ENCODE data around the gene RICTOR. TPM values are rescaled to one million over a fixed set of nuclear protein-coding genes. Genes with fewer than 3 reads are reported as not detected.
A peak's percentile ranks its signal among the peaks of the same experiment; 100 is the strongest.

The RICTOR gene
- polyA plus RNA-seq, 2 of the 4 experiments (the other 2 are of a cell fraction) = 6.5 to 28.5 TPM

GRCh38 chr5:39064450-39064849 lies 9.7 kb downstream of the RICTOR start:
- ChIA-PET CTCF (interaction anchor here (1.8 kb wide), 1 partner anchor 16 kb away, joined by 5 read pairs; no protein-coding TSS in a partner anchor), POLR2A (no interaction called here)
- Histone ChIP-seq H3K4me2 (no peak overlapping the region), H3K27ac (no peak overlapping the region), H3K4me3 (no peak overlapping the region), H3K9me3 (no peaks in the 10 kb centered on the region), H3K4me1 (peaks cover 28% of the 10 kb centered on the region)
- DNase-seq (ENCODE audit: low read depth in 1 of 2, low spot score in 1 of 2) (no peak), FAIRE-seq (no peak), ATAC-seq (no peak)
- no peak for TF ChIP-seq CHD4 (IDR thresholded peaks at IDR 0.05; ENCODE audit: borderline replicate concordance)
- TF ChIP-seq MAX (IDR thresholded peaks at IDR 0.05) = no peak
- no peak for TF ChIP-seq TP53 (CRISPR knock-in tag; IDR thresholded peaks at IDR 0.05)
- no peak for TF ChIP-seq HMGXB4 (CRISPR knock-in tag; IDR thresholded peaks at IDR 0.05; ENCODE audit: borderline replicate concordance)
- no peak for TF ChIP-seq KDM1A (IDR thresholded peaks at IDR 0.05; ENCODE audit: low read depth)
- no peak for TF ChIP-seq NPAS2 (CRISPR knock-in tag; IDR thresholded peaks at IDR 0.05; ENCODE audit: borderline replicate concordance)
- no peak for TF ChIP-seq POLR2A (IDR thresholded peaks at IDR 0.05; ENCODE audit: low read length)
- TF ChIP-seq RFX5 (IDR thresholded peaks at IDR 0.05) = no peak
- no peak for TF ChIP-seq POLR2AphosphoS2 (conservative IDR thresholded peaks at IDR 0.05; ENCODE audit: low read length)
- TF ChIP-seq SMC3 (IDR thresholded peaks at IDR 0.05) = no peak
- TF ChIP-seq RCOR1 (IDR thresholded peaks at IDR 0.05; ENCODE audit: low read depth, low read length) = no peak
- TF ChIP-seq CHD2 (IDR thresholded peaks at IDR 0.05; ENCODE audit: low read length, partially characterized antibody) = no peak
- no peak for TF ChIP-seq TFCP2L1 (CRISPR knock-in tag; IDR thresholded peaks at IDR 0.05)
- no peak for TF ChIP-seq JUN (IDR thresholded peaks at IDR 0.05)
- TF ChIP-seq HDAC2 (IDR thresholded peaks at IDR 0.05) = no peak
- TF ChIP-seq KDM5A (IDR thresholded peaks at IDR 0.05) = no peak
- TF ChIP-seq BCL3 (IDR thresholded peaks at IDR 0.05) = no peak
- no peak for TF ChIP-seq HOXB5 (CRISPR knock-in tag; IDR thresholded peaks at IDR 0.05)
- TF ChIP-seq REST (IDR thresholded peaks at IDR 0.05) = no peak
- WGBS (ENCODE audit: missing lambda C conversion rate) = 92% methylated on average over 3 of the region's 3 CpGs

- ATAC-seq = peak; percentile 65 to 67; a peak in 4 of 6 replicates
- Histone ChIP-seq H3K9me3 (no peaks in the 10 kb centered on the region), H3K4me2 (peak overlapping the region; percentile 35; the same call in 2 of the 3 replicates), H3K4me1 (peaks cover 39% of the 10 kb centered on the region), H3K27ac (no peak overlapping the region), H3K4me3 (no peak overlapping the region)
- no peak for DNase-seq (ENCODE audit: low read depth in 1 of 2, low spot score in 1 of 2)
- POLR2A ChIA-PET = no interaction called here
- CTCF ChIA-PET = no interaction called here
- 41% methylated on average over 2 of the region's 2 CpGs for WGBS (ENCODE audit: missing lambda C conversion rate)
- no peak for FAIRE-seq
- TF ChIP-seq RNF2 (IDR thresholded peaks at IDR 0.05; ENCODE audit: borderline replicate concordance, low read depth) = no peak
- TF ChIP-seq RAD21 (conservative IDR thresholded peaks at IDR 0.05 in 1 of 2, IDR thresholded peaks at IDR 0.05 in 1 of 2) = no peak
- no peak for TF ChIP-seq SMC3 (IDR thresholded peaks at IDR 0.05)
- TF ChIP-seq HOXB5 (CRISPR knock-in tag; IDR thresholded peaks at IDR 0.05) = no peak
- TF ChIP-seq REST (IDR thresholded peaks at IDR 0.05) = no peak
Observed at GRCh38 chr5:39063037-39063436, 11.2 kb downstream of the RICTOR start.
